ENCODE measurements around the gene AP2A2.
A peak's percentile ranks its signal among the peaks of the same experiment; 100 is the strongest.

AP2A2 gene

GRCh38 chr11:996681-997080 lies 71.0 kb downstream of the AP2A2 start:
- DNase-seq (ENCODE audit: low spot score) = no peak

- DNase-seq (ENCODE audit: low spot score) = no peak
Measured at GRCh38 chr11:997907-998306, 72.2 kb downstream of the AP2A2 start.

- no peak for DNase-seq (ENCODE audit: low spot score)
Measured at GRCh38 chr11:999009-999408, 73.3 kb downstream of the AP2A2 start.

GRCh38 chr11:1000357-1001278 lies 74.9 kb downstream of the AP2A2 start:
- DNase-seq (ENCODE audit: low spot score) = no peak

GRCh38 chr11:1001617-1002405 lies 76.1 kb downstream of the AP2A2 start:
- DNase-seq (ENCODE audit: low spot score) = no peak

- DNase-seq (ENCODE audit: low spot score) = no peak
Measured at GRCh38 chr11:1002406-1002984, 76.8 kb downstream of the AP2A2 start.

- no peak for DNase-seq (ENCODE audit: low spot score)
Measured at GRCh38 chr11:1003159-1003558, 77.5 kb downstream of the AP2A2 start.

- no peak for DNase-seq (ENCODE audit: low spot score)
Measured at GRCh38 chr11:1005928-1006327, 80.3 kb downstream of the AP2A2 start.

GRCh38 chr11:1006762-1007161 lies 81.1 kb downstream of the AP2A2 start:
- peak; percentile 67 for DNase-seq (ENCODE audit: low spot score)

GRCh38 chr11:1007279-1007678 lies 81.6 kb downstream of the AP2A2 start:
- no peak for DNase-seq (ENCODE audit: low spot score)

GRCh38 chr11:1008001-1008802 lies 82.5 kb downstream of the AP2A2 start:
- no peak for DNase-seq (ENCODE audit: low spot score)

- DNase-seq (ENCODE audit: low spot score) = no peak
Measured at GRCh38 chr11:1008803-1009145, 83.1 kb downstream of the AP2A2 start.

GRCh38 chr11:1009371-1009770 lies 83.7 kb downstream of the AP2A2 start:
- no peak for DNase-seq (ENCODE audit: low spot score)

- no peak for DNase-seq (ENCODE audit: low spot score)
Measured at GRCh38 chr11:1009991-1010390, 84.3 kb downstream of the AP2A2 start.

- DNase-seq (ENCODE audit: low spot score) = no peak
Measured at GRCh38 chr11:1010551-1011319, 85.1 kb downstream of the AP2A2 start.

GRCh38 chr11:1011320-1011698 lies 85.6 kb downstream of the AP2A2 start:
- DNase-seq (ENCODE audit: low spot score) = no peak

- DNase-seq (ENCODE audit: low spot score) = no peak
Measured at GRCh38 chr11:1012291-1012690, 86.6 kb downstream of the AP2A2 start.

- DNase-seq (ENCODE audit: low spot score) = no peak
Measured at GRCh38 chr11:1012740-1013630, 87.3 kb downstream of the AP2A2 start.

- no peak for DNase-seq (ENCODE audit: low spot score)
Measured at GRCh38 chr11:1013631-1013935, 87.9 kb downstream of the AP2A2 start.

- DNase-seq (ENCODE audit: low spot score) = no peak
Measured at GRCh38 chr11:1014276-1014675, 88.6 kb downstream of the AP2A2 start.

Data from putamen (tissue), 1 donor.